ENCODE measurements around the gene EVI2A.
A peak's percentile ranks its signal among the peaks of the same experiment; 100 is the strongest.
"Not testable (repeated sequence)": the region's sequence is repeated elsewhere in the genome, so short reads cannot be mapped to it uniquely, and the experiment has no call there.

The EVI2A gene, protein sequence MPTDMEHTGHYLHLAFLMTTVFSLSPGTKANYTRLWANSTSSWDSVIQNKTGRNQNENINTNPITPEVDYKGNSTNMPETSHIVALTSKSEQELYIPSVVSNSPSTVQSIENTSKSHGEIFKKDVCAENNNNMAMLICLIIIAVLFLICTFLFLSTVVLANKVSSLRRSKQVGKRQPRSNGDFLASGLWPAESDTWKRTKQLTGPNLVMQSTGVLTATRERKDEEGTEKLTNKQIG

DNA sequence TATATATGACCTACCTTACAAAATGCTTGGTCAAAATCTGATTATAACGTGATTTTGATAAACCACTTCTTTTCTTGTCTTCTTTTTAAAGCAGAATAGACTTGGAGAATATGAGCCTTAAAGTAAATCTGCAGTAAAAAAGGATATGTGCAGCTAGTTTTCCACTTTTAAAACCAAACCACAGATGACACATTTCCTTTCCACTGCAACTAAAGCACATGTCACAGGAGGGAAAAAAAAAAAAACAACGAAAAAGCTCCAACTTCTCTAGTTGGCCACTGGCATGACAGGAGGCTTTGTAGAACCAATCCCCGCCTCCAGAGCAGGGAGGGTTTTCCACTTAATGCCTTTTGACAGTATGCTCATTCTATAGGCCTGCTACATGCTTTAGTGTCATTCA is at the start of gene EVI2A:
Gene EVI2A (minus strand): TSS at position 142 of the 400 bp plus-strand sequence. CDS start 2,609 bp downstream, outside the sequence.
- peak; percentile 57 for DNase-seq

DNA sequence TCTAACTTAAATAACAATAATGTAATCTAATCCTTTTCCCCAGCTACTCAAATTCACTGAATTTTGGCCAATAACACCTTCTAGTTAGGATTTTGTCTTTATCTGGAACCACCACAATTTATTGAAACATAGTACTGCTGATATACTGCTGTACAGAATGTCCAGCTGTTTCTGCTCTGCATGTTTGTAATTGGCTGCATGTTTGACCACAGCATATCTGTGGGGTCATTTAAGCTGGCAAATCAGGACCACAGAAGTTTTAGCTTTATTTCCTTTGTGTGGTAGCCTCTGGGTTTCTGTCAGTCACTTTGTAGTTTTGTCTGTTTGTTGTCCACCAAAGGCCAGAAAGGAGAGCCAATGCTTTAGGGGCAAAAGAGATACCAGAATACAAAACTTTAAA is 47.8 kb upstream of the EVI2A start:
- DNase-seq = no peak

DNA sequence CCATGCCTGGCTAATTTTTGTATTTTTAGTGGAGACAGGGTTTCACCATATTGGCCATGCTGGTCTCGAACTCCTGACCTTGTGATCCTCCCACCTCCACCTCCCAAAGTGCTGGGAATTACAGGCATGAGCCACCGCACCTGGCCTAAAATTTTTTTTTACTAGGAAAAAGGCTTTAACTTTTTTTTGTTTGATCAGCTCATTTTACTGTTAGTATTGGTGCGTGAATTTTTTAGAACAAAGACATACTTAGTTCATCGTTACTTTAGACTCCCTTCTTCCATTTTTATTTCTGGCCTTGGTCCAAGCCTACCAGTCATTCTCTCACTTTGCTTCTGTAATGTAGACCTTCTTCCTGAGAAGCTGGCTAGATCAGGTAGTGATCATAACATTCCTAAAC is 44.7 kb upstream of the EVI2A start:
- DNase-seq = no peak

DNA sequence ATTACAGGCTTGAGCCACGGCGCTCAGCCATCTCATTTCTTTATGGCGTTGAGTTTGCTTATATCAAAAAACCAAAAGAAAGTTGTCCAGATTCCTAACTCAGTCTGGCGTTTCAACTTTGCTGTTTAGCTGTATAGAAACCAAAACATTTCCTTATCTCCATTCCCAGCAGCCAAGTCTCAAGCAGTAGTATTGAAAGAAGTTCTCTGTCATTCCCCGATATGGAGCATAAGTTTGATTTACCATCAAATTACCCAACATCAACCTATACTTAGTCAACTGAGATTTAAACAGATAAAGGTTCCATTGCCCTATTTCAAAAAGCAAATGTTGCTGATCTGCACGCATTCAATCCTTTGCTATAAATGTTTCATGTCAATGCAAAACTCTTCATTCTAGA is 42.6 kb upstream of the EVI2A start:
- DNase-seq = no peak

DNA sequence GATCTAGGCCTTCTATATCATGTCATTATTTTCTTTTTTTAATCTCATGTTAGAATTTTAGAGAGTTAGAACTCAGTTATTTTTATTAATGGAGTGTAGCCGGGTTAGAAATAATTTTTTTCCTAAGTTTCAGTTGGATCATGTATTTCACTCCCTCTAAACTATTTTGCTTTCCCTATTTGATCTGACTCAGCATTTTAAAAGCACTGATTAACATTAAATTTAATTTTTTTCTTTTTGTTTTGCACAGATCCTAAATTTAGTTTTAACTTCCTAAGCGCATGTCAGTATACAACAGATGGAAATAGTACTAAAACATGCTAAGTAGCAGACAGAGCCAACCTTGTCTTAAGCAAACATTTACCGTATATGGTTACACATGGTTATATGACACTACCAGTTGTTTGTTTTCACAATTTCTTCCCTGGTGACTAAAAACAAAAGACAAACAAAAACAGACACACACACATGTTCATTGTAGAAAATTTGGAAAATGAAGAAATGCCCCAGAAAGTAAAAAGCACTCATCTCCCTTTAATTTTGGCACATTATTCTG is 36.5 kb upstream of the EVI2A start:
- no peak for DNase-seq

DNA sequence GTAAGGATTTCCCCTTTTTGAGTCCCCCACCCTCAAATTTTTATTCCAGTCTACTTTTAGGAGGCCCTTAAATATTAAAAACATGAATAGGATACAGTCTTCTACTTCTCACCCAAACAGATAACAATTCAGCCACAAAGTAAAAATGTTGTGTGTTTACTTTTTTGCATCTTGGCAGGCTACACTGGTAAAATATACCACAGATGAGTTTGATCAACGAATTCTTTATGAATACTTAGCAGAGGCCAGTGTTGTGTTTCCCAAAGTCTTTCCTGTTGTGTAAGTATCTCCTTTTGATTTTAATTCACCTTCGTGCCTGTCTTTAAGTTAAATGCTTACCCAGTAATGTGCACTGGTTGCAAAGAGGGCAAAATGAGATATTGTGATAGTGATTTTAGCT is 35.7 kb upstream of the EVI2A start:
- DNase-seq = no peak

DNA sequence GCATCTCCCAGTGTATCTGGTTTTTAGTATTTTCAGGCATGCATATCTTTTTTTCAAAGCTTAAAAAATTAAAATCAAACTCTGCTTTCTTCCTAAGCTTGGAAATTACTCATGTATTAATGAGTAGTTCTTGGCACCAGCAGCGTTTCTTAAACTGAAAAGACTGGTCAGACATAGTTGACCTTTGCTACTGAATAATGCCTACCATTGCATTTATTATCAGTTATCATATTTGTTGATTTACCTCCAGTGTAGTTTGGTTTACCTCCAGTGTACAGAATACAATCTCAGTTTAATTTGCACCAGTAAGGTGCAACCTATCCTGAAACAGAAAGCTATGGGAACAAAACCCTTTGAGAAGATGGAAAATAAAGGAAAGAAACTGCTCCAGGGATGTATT is 34.5 kb upstream of the EVI2A start:
- DNase-seq = no peak

DNA sequence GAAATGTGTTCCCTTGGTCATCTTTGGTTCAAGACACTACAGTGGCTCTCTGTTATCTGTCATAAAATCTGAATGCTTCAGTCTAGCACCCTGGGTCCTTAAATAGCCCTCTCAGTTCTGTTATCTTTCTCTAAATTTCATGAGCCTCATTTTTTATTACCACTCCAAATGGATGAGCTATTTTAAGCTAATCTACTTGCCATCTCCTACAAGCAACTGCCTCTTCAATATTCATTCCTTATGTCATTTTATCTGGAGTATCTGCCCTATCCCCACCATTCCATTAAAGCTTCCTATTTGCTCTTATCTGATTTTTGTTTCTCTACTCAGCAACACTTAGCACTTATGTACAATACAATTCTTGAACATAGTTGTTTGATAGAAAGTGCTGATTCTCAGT is 28.0 kb upstream of the EVI2A start:
- DNase-seq = no peak

DNA sequence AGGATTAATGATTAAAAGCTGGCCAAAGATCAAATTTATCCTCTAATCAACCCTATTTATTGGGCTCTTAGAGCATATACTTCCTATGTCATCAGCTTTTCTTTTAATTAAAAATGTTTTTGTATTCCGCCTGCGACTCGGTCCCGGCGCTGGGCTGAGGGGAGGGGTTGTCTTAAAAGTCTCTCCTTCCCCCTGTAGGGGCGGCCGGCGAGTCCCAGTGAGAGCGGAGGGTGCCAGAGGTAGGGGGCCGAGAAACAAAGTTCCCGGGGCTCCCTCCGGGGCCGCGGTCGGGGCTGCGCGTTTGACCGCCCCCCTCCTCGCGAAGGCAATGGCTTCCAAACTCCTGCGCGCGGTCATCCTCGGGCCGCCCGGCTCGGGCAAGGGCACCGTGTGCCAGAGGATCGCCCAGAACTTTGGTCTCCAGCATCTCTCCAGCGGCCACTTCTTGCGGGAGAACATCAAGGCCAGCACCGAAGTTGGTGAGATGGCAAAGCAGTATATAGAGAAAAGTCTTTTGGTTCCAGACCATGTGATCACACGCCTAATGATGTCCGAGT is 23.8 kb upstream of the EVI2A start:
- DNase-seq = not testable (repeated sequence)

DNA sequence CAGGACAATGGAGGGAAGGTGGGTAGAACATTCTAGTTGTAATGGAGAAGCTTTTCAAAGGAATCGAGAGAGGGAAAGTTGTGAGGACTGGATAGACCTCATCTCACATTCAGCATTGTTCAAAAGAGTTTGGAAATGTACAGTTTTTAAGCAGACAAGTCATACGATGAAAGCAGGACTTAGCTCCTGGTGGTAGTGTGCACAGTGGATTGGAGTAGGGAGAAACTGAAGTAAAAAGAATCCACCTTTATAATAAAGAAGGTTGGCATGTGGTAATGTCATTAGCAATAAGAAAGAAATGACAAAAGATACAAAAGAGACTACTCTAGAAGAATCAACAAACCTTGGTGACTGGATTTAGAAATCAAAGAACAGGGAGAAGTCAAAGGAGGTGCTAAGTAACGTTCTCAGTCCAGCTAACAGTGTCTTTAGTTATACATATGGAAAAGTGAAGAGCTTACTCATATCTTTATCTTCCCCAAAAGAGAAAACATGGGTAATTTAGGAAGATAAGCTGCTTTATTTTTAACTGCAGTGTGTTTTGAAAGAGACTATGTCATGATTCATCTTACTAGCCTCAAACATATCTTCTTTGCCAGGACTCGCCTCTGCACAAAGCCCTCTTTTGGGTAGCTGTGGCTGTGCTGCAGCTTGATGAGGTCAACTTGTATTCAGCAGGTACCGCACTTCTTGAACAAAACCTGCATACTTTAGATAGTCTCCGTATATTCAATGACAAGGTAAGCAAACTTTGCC is 18.7 kb upstream of the EVI2A start:
- DNase-seq = no peak

DNA sequence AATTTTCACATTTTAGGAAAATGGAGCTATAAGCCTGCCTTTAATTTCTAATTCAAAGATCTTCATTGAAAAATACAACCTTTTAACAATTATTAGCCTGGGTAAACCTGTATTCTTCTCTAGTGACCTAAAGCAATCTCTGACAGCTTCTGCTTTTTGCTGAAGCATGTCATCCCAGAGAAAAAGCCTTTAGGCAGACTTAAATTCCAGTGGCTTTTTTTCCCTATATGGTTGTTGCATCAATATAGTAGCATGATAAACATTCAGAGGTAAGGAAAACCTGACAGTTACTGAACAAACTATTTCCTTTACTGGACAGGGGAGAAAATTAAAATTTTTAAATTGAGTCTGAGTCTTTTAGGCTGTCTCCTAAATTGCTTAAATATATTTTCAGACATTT is 7.8 kb upstream of the EVI2A start:
- DNase-seq = no peak

DNA sequence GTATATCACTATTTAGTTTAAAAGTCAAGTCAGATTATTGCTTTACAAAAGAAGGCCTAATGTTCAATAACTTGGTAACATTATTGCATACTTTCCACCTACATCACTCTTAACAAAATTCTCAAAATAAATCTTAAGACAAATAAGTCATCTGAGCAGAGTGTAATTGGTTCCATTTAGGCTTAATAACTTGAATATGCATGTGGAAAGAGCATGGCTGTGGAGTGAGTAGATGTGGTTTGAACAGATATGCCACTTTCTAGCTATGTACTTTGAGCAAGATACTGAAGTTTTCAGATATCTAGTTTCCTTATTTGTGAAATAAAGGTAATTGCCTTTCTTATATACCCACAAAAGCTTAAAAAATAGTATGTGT is 6.7 kb upstream of the EVI2A start:
- no peak for DNase-seq

DNA sequence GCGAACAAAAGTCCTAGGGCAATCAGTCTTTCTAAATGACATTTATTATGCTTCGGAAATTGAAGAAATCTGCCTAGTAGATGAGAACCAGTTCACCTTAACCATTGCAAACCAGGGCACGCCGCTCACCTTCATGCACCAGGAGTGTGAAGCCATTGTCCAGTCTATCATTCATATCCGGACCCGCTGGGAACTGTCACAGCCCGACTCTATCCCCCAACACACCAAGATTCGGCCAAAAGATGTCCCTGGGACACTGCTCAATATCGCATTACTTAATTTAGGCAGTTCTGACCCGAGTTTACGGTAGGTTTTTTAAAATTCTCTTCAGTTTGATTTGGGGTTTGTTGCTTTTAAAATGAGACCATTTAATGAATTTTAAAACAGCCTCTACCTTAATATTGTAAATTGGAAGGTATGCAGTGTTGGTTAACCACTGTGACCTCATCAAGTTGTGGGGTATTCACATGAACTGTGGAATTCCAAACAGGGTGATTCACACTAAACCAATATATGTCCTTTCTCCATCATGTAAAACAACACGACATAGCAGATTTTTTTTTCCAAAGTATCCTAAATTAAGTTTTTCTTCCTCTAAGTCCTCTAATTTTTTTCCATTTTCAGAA is 6.2 kb upstream of the EVI2A start:
- no peak for DNase-seq

DNA sequence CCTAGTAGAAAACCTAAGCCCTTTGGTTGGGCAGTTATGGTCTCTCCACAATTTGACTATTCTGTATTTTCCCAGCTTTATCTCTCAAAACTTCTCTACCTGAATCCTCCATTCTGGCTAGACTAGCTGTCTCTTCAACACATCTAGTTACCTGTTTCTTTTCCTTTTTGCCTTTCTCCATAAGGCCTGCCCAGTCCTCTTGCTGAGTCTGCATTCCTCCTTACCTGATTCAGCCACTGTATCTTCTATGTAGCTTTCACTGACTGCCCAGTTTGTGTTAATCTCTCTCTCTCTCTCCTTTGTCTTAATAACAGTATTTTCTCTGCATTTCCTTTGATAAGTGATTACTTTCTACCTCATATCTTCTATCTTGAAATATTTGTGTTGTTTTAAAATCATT is 2.1 kb upstream of the EVI2A start:
- no peak for DNase-seq

DNA sequence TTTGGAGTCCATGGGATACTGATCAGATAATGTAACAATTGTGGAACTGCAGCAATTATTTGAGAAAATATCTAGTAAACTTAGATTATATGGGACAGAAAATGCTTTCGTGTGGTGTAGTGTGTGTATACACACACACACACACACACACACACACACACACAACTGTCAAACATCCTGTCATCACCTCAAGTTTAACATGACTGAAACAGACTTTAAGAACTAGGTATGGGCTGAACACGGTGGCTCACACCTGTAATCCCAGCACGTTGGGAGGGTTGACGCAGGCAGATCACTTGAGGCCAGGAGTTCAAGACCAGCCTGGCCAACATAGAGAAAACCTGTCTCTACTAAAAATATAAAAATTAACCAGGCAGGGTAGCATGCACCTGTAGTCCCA is 544 bp upstream of the EVI2A start:
- DNase-seq = no peak

DNA sequence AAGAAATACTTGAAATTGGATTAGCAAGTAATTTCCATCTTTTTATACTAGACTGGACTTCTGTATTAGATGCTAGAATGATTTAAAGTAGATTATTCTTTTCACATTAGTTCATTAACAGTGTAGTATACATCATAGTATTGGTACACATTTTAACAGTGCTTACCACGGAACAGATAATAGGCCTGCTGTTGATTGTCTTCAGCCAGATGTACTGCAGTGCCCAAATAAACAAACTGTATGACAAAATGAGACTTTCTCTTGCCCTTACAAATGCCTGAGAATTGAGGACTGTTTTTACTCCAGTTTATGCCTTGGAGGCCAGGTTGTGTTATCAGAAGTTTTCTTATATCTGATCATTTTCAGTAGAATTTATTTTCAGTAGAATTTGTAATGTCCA is 631 bp downstream of the EVI2A start:
- DNase-seq = no peak

DNA sequence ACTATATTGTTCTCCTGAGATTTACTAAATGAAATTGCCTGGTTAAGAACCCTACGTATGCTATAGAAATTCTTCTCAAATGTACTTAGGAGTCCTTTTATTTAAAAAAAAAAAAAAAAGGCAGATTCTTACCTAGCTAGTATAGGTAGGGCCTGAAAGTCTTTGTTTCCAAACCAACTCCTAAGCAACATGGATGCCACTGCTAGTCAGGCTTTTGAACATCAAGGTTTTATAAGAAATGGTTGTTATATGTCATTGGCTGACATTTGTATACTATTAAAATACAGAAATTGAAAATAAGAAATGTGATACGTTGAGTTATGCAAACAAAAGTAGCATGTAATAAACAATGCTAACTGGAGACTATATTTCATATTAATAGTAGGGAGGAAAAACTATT is 1.2 kb downstream of the EVI2A start:
- no peak for DNase-seq

DNA sequence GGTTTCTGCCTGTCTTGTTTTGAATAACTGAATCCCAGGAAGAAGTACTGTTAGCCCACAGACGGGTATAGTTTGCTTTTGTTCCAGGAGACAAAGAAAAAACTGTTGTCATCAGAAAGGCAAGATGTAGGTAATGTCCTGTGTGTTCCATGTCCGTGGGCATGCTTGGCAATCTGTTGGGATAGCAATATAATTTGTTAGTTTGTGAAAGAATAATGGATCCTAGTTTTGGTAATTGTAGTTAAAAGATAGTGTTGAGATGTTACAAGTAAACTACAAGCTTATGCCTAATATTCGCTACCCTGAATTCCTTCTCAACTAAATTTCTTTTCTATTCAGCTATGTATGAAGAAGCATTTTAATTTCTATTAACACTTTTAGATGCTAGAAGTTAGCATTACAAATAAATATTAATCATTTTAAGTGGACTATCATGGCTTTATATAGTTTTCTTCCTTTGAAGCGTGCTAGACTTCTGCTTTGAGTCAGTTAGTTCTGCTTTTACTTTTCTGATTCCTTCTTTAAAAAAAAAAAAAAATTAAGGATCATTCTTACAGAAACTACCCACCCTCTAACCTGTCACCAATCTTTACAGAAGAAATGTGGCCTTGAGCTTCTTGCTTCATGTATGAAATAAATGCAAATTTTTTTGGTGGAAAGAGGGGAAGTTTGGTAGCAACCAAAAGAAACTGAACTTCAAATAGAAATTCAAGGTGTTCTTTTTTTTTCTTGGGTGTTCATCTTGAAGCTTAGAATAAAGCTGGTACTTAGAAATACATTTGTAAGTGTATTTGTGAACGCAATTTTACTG is 2.4 kb downstream of the EVI2A start:
- DNase-seq = no peak

DNA sequence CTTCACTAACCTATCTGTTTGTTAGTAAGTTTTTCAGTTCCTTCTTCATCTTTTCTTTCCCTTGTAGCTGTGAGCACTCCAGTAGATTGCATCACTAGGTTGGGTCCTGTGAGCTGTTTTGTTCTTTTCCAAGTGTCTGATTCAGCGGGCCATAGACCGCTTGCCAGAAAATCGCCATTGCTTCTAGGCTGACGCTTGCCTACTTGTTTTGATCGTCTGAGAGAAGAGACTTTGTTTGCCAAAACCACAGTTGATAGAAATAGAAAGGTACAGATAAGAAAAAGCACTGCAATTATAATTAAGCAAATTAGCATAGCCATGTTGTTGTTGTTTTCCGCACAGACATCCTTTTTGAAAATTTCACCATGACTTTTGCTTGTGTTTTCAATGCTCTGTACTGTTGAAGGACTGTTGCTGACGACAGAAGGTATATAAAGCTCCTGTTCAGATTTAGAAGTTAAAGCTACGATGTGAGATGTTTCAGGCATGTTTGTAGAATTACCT is 3.1 kb downstream of the EVI2A start:
- DNase-seq = no peak

DNA sequence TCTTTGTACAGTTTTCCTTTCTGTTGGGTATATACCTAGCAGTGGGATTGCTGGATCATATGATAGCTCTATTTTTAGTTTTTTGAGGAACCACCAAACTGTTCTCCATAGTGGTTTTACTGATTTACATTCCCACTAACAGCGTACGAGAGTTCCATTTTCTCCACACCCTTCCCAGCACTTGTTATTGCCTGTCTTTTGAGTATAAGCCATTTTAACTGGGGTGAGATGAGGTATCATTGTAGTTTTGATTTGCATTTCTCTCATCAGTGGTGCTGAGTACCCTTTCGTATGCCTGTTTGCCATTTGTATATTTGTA is 6.7 kb downstream of the EVI2A start:
- DNase-seq = no peak

DNA sequence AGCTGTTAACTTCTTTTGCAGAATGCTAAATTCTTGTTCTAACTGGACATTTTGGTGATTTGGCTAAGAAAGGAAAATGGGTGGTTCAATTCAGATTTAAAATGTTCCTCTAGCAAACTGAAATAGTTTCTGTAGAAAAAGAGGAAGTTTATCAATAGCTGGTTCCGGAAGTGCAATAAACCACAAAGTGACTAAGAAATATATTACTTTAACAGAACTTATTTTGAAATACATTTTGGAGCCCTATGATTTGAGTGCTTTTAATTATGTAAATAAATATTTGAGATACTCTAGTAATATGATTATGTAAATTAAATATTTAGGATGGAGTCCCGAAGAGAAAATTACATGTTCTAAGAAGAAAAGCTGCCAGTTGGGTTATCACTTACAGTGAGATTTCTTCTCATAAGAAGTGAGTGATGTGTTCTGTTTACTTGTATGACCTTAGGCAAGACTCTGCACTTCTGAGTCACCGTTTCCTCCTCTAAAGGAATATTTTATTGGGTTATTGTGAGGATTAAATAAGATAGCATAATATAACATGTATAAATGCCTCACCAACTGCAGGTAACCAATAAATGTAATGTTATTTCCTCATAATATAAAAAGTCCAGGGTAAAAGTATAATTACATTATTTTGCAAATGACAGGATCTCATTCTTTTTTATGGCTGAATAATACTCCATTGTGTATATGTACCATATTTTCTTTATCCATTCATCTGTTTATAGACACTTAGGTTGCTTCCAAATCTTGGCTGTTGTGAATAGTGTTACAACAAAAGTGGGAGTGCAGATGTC is 7.2 kb downstream of the EVI2A start, which contains the start of gene EVI2B:
Gene EVI2B (minus strand): TSS at position 73 of the 800 bp plus-strand sequence. CDS start 8,445 bp downstream, outside the sequence.
- no peak for DNase-seq

DNA sequence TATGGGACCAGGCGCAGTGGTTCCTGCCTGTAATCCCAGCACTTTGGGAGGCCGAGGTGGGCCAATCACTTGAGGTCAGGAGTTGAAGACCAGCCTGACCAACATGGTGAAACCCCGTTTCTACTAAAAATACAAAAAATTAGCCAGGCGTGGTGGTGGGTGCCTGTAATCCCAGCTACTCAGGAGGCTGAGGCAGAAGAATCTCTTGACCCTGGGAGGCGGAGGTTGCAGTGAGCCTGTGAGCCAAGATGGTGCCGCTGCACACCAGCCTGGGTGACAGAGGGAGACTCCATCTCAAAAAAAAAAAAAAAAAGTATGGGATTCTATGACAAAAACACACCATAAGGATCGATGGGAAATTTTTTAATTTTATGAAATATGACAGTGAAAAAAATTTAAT is 9.2 kb downstream of the EVI2A start:
- peak; percentile 29 for DNase-seq

Data from stimulated activated CD4-positive, alpha-beta T cell treated with anti-CD3 and anti-CD28 coated beads, Interleukin-12 subunit alpha, Interleukin-12 subunit beta, amount 100 ng/mL, for 4 hours (primary cell).